ENCODE results near the gene ASTN2.

The ASTN2 gene

GRCh38 chr9:117084221-117084620, 330.6 kb downstream of the ASTN2 start:
- Histone ChIP-seq H3K4me1 (ENCODE audit: control insufficient read depth in 2 of 2, insufficient read depth in 1 of 2, low read depth in 1 of 2, low read length in 2 of 2) (peaks cover 0 to 5% of the 10 kb centered on the region in 2 donors), H2BK5ac (ENCODE audit: low read length) (no peak overlapping the region), H2BK120ac (ENCODE audit: low read depth, low read length) (no peak overlapping the region), H3K4ac (ENCODE audit: low read length) (no peak overlapping the region), H3K27ac (replicated peaks; ENCODE audit: low read length) (no peak overlapping the region), H3K18ac (ENCODE audit: low read length) (no peak overlapping the region), H3K9me3 (replicated peaks in 1 of 2; ENCODE audit: control insufficient read depth in 2 of 2, insufficient read depth in 1 of 2, low read depth in 1 of 2, low read length in 2 of 2) (no peaks in the 10 kb centered on the region), H3K4me3 (ENCODE audit: low read length in 2 of 2) (no peak overlapping the region), H4K91ac (ENCODE audit: low read depth, low read length, poor library complexity) (no peak overlapping the region), H2AFZ (ENCODE audit: low read length) (no peak overlapping the region), H3K4me2 (ENCODE audit: insufficient read depth, low read length, poor library complexity, severe bottlenecking) (no peak overlapping the region), H2BK15ac (ENCODE audit: low read length) (no peak overlapping the region), H3K9ac (ENCODE audit: low read depth, low read length, poor library complexity) (no peak overlapping the region), H3K79me1 (ENCODE audit: low read depth, low read length) (no peaks in the 10 kb centered on the region), H3K14ac (ENCODE audit: low read length) (no peak overlapping the region), H2BK12ac (ENCODE audit: low read length) (no peak overlapping the region), H4K8ac (ENCODE audit: low read depth, low read length) (no peak overlapping the region), H3K23ac (ENCODE audit: low read depth, low read length, poor library complexity) (no peak overlapping the region), H2AK5ac (ENCODE audit: low read depth, low read length) (no peak overlapping the region), H3K36me3 (replicated peaks in 1 of 2; ENCODE audit: control insufficient read depth in 2 of 2, insufficient read depth in 2 of 2, low read length in 2 of 2) (no peaks in the 10 kb centered on the region), H3K27me3 (ENCODE audit: control insufficient read depth in 3 of 3, insufficient read depth in 3 of 3, low read depth in 1 of 3, low read length in 3 of 3) (no peaks in the 10 kb centered on the region)
- no CpG with 5 or more reads among the region's 4 CpGs for whole genome bisulfite sequencing, 2 donors (ENCODE audit: extremely low coverage in 2 of 2, insufficient read length in 2 of 2, insufficient replicate concordance in 1 of 2)
- DNase-seq (ENCODE audit: low spot score), result no peak

DNA sequence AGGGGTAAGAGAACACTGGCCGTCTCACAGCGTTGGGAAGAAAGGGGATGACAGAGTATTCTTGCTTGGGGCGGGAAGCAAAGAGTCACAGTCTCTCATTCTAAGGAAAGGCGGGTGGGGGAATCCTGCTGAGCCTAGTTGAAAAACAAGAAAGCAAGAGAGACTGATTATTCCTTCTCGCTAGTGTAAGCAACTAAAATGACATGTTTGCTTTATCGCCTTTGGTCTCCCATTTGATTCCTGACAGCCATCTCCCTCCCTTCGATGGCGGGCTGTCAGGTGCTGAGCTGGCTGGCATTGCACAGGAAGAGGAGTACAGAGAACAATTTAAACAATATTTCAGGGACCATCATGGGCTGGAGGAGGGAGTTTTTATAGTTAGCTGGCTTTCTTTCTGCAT, 331.3 kb downstream of the ASTN2 start:
- H3K18ac ChIP-seq (ENCODE audit: low read length), result no peak overlapping the region
- H3K9ac ChIP-seq (ENCODE audit: low read depth, low read length, poor library complexity), result no peak overlapping the region
- no peak overlapping the region for H2BK12ac ChIP-seq (ENCODE audit: low read length)
- H3K4me1 ChIP-seq (ENCODE audit: control insufficient read depth in 2 of 2, insufficient read depth in 1 of 2, low read depth in 1 of 2, low read length in 2 of 2), result peaks cover 0 to 5% of the 10 kb centered on the region in 2 donors
- no peak overlapping the region for H2BK5ac ChIP-seq (ENCODE audit: low read length)
- no peak for DNase-seq (ENCODE audit: low spot score)
- H2AK5ac ChIP-seq (ENCODE audit: low read depth, low read length), result no peak overlapping the region
- no peaks in the 10 kb centered on the region for H3K27me3 ChIP-seq (ENCODE audit: control insufficient read depth in 3 of 3, insufficient read depth in 3 of 3, low read depth in 1 of 3, low read length in 3 of 3)
- no peak overlapping the region for H2BK120ac ChIP-seq (ENCODE audit: low read depth, low read length)
- no peak overlapping the region for H3K27ac ChIP-seq (replicated peaks; ENCODE audit: low read length)
- H3K4me2 ChIP-seq (ENCODE audit: insufficient read depth, low read length, poor library complexity, severe bottlenecking), result no peak overlapping the region
- H2AFZ ChIP-seq (ENCODE audit: low read length), result no peak overlapping the region
- no CpG with 5 or more reads among the region's 8 CpGs for WGBS, 2 donors (ENCODE audit: extremely low coverage in 2 of 2, insufficient read length in 2 of 2, insufficient replicate concordance in 1 of 2)
- H3K79me1 ChIP-seq (ENCODE audit: low read depth, low read length), result no peaks in the 10 kb centered on the region
- H3K36me3 ChIP-seq (replicated peaks in 1 of 2; ENCODE audit: control insufficient read depth in 2 of 2, insufficient read depth in 2 of 2, low read length in 2 of 2), result no peaks in the 10 kb centered on the region
- H3K4me3 ChIP-seq (ENCODE audit: low read length in 2 of 2), result no peak overlapping the region
- H3K4ac ChIP-seq (ENCODE audit: low read length), result no peak overlapping the region
- H4K91ac ChIP-seq (ENCODE audit: low read depth, low read length, poor library complexity), result no peak overlapping the region
- H2BK15ac ChIP-seq (ENCODE audit: low read length), result no peak overlapping the region
- no peak overlapping the region for H4K8ac ChIP-seq (ENCODE audit: low read depth, low read length)
- no peaks in the 10 kb centered on the region for H3K9me3 ChIP-seq (replicated peaks in 1 of 2; ENCODE audit: control insufficient read depth in 2 of 2, insufficient read depth in 1 of 2, low read depth in 1 of 2, low read length in 2 of 2)
- H3K23ac ChIP-seq (ENCODE audit: low read depth, low read length, poor library complexity), result no peak overlapping the region
- no peak overlapping the region for H3K14ac ChIP-seq (ENCODE audit: low read length)

DNA sequence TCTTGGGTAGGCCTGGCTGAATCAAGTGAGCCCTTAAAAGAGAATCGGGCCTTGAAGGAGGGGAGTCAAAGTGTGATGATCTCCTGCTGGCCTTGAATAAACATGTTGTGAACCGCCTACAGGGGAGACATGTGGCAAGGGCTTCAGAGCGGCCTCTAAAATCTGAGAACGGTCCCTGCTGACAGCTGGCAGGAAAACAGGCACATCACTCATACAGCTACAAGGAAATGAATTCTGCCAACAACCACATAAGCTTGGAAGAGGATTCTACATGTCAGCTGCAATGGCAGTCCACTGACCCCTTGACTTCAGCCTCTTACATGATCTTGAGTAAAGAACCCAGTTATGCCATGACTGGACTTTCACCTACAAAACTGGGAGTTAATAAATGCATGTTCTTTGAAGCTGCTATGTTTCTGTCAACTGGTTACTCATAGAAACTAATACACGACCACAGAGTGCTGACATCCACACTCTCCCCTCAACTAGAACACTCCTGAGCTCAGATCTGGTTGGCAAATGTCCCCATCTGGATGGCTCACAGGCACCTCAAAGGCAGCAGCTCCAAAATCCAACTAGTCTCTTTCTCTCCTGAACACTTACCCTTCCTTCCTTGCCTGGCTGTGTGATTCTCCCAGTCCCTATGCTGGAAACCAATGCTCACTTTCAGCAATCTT, 333.1 kb downstream of the ASTN2 start:
- WGBS, 2 donors (ENCODE audit: extremely low coverage in 2 of 2, insufficient read length in 2 of 2, insufficient replicate concordance in 1 of 2), result no CpG with 5 or more reads among the region's 5 CpGs
- Histone ChIP-seq H3K4me1 (ENCODE audit: control insufficient read depth in 2 of 2, insufficient read depth in 1 of 2, low read depth in 1 of 2, low read length in 2 of 2) (peaks cover 0 to 7% of the 10 kb centered on the region in 2 donors), H3K27me3 (ENCODE audit: control insufficient read depth in 3 of 3, insufficient read depth in 3 of 3, low read depth in 1 of 3, low read length in 3 of 3) (no peaks in the 10 kb centered on the region), H3K36me3 (replicated peaks in 1 of 2; ENCODE audit: control insufficient read depth in 2 of 2, insufficient read depth in 2 of 2, low read length in 2 of 2) (no peaks in the 10 kb centered on the region), H4K8ac (ENCODE audit: low read depth, low read length) (no peak overlapping the region), H2AFZ (ENCODE audit: low read length) (no peak overlapping the region), H3K23ac (ENCODE audit: low read depth, low read length, poor library complexity) (no peak overlapping the region), H3K9ac (ENCODE audit: low read depth, low read length, poor library complexity) (no peak overlapping the region), H3K9me3 (replicated peaks in 1 of 2; ENCODE audit: control insufficient read depth in 2 of 2, insufficient read depth in 1 of 2, low read depth in 1 of 2, low read length in 2 of 2) (no peaks in the 10 kb centered on the region), H3K4me2 (ENCODE audit: insufficient read depth, low read length, poor library complexity, severe bottlenecking) (no peak overlapping the region), H3K14ac (ENCODE audit: low read length) (no peak overlapping the region), H3K18ac (ENCODE audit: low read length) (no peak overlapping the region), H2BK15ac (ENCODE audit: low read length) (no peak overlapping the region), H2AK5ac (ENCODE audit: low read depth, low read length) (no peak overlapping the region), H3K4ac (ENCODE audit: low read length) (no peak overlapping the region), H2BK120ac (ENCODE audit: low read depth, low read length) (no peak overlapping the region), H3K27ac (replicated peaks; ENCODE audit: low read length) (no peak overlapping the region), H2BK12ac (ENCODE audit: low read length) (no peak overlapping the region), H4K91ac (ENCODE audit: low read depth, low read length, poor library complexity) (no peak overlapping the region), H2BK5ac (ENCODE audit: low read length) (no peak overlapping the region), H3K4me3 (ENCODE audit: low read length in 2 of 2) (no peak overlapping the region), H3K79me1 (ENCODE audit: low read depth, low read length) (no peaks in the 10 kb centered on the region)
- no peak for DNase-seq (ENCODE audit: low spot score)

- Histone ChIP-seq H3K14ac (ENCODE audit: low read length) (no peak overlapping the region), H3K36me3 (replicated peaks in 1 of 2; ENCODE audit: control insufficient read depth in 2 of 2, insufficient read depth in 2 of 2, low read length in 2 of 2) (no peaks in the 10 kb centered on the region), H3K4me2 (ENCODE audit: insufficient read depth, low read length, poor library complexity, severe bottlenecking) (no peak overlapping the region), H4K91ac (ENCODE audit: low read depth, low read length, poor library complexity) (no peak overlapping the region), H2AK5ac (ENCODE audit: low read depth, low read length) (no peak overlapping the region), H4K8ac (ENCODE audit: low read depth, low read length) (no peak overlapping the region), H2AFZ (ENCODE audit: low read length) (no peak overlapping the region), H2BK15ac (ENCODE audit: low read length) (no peak overlapping the region), H3K4me1 (ENCODE audit: control insufficient read depth in 2 of 2, insufficient read depth in 1 of 2, low read depth in 1 of 2, low read length in 2 of 2) (peaks cover 0 to 8% of the 10 kb centered on the region in 2 donors), H2BK5ac (ENCODE audit: low read length) (no peak overlapping the region), H3K79me1 (ENCODE audit: low read depth, low read length) (no peaks in the 10 kb centered on the region), H3K27me3 (ENCODE audit: control insufficient read depth in 3 of 3, insufficient read depth in 3 of 3, low read depth in 1 of 3, low read length in 3 of 3) (no peaks in the 10 kb centered on the region), H2BK12ac (ENCODE audit: low read length) (no peak overlapping the region), H2BK120ac (ENCODE audit: low read depth, low read length) (no peak overlapping the region), H3K9ac (ENCODE audit: low read depth, low read length, poor library complexity) (no peak overlapping the region), H3K4me3 (ENCODE audit: low read length in 2 of 2) (no peak overlapping the region), H3K4ac (ENCODE audit: low read length) (no peak overlapping the region), H3K27ac (replicated peaks; ENCODE audit: low read length) (no peak overlapping the region), H3K9me3 (replicated peaks in 1 of 2; ENCODE audit: control insufficient read depth in 2 of 2, insufficient read depth in 1 of 2, low read depth in 1 of 2, low read length in 2 of 2) (no peaks in the 10 kb centered on the region), H3K23ac (ENCODE audit: low read depth, low read length, poor library complexity) (no peak overlapping the region), H3K18ac (ENCODE audit: low read length) (no peak overlapping the region)
- DNase-seq (ENCODE audit: low spot score), result no peak
- WGBS, 2 donors (ENCODE audit: extremely low coverage in 2 of 2, insufficient read length in 2 of 2, insufficient replicate concordance in 1 of 2), result no CpG with 5 or more reads among the region's 2 CpGs
Measured at GRCh38 chr9:117080765-117081390, 334.0 kb downstream of the ASTN2 start.
